Sigmoid colon (tissue), 7 donors: Measurements from ENCODE around the gene FBLN1. TPM values are rescaled to one million over a fixed set of nuclear protein-coding genes. Genes with fewer than 3 reads are reported as not detected.

Source experiments
- DNase-seq: peaks from one replicate; pipeline ENCODE4 v3.0.0-alpha.2; 2019
- H3K27ac ChIP-seq, 4 donors: fragments of 200-600 bp; sonication (generic); one replicate each; pipeline ENCODE4 v1.5.1; 2016 to 2019; ENCODE audit warnings: mild to moderate bottlenecking in 1 of 4
- H3K27me3 ChIP-seq, 3 donors: fragments of 200-600 bp; sonication (generic); one replicate each; pipeline ENCODE4 v1.5.1; 2019; ENCODE audit warnings: mild to moderate bottlenecking in 1 of 3
- H3K36me3 ChIP-seq, 4 donors: fragments of 200-600 bp; sonication (generic); one replicate each; pipeline ENCODE4 v1.5.1; 2016 to 2019
- H3K4me1 ChIP-seq, 4 donors: fragments of 200-600 bp; sonication (generic); one replicate each; pipeline ENCODE4 v1.5.1; 2017 to 2019
- H3K4me3 ChIP-seq, 4 donors: fragments of 200-600 bp; sonication (generic); one replicate each; pipeline ENCODE4 v1.5.1; 2017 to 2019; ENCODE audit warnings: mild to moderate bottlenecking in 2 of 4, moderate library complexity in 1 of 4
- H3K9me3 ChIP-seq, 4 donors: fragments of 200-600 bp in 3 of 4; sonication (generic) in 3 of 4; one replicate each; pipeline versions ENCODE4 v1.5.1 to v1.6.1; 2013 to 2019
- CTCF ChIP-seq, 4 experiments: fragments of 450-650 bp in 3 of 4; fragments of 200-600 bp in 1 of 4; IDR thresholded peaks; one replicate each; pipeline ENCODE4 v1.5.1; 2016 to 2019; ENCODE audit warnings: antibody characterized with exemption in 4 of 4, mild to moderate bottlenecking in 3 of 4, moderate library complexity in 2 of 4
- EP300 ChIP-seq, 4 donors: sonication (generic); formaldehyde crosslinking; IDR thresholded peaks; one replicate each; pipeline ENCODE4 v1.6.1; 2017; ENCODE audit warnings: antibody characterized with exemption in 4 of 4
- POLR2A ChIP-seq, 2 donors: fragments of 450-650 bp; IDR thresholded peaks; one replicate each; pipeline ENCODE4 v1.6.1; 2016; ENCODE audit warnings: antibody characterized with exemption in 2 of 2, mild to moderate bottlenecking in 2 of 2, moderate library complexity in 2 of 2
- POLR2AphosphoS5 ChIP-seq, 4 donors: sonication (generic); formaldehyde crosslinking; IDR thresholded peaks; one replicate each; pipeline ENCODE4 v1.6.1; 2017; ENCODE audit warnings: antibody characterized with exemption in 4 of 4
- WGBS, 2 donors: extraction: QIAGEN DNeasy Blood & Tissue Kit; methylation state at CpG; one replicate each; pipeline ENCODE4 v1.1.7; 2013; 5-methylcytosine and 5-hydroxymethylcytosine counted together
- intact Hi-C: fragments of 100-400 bp; cut with DNase I; formaldehyde crosslinking; loops from one replicate; pipeline ENCODE4 v1.15.1; 2023
- polyA plus RNA-seq, 3 donors: library from polyadenylated mRNA; stranded (reverse); fragments of 200-250 nt; gene quantifications; one replicate each; pipeline ENCODE4 v1.2.3, GENCODE V29; 2013
- total RNA-seq, 4 donors: library from RNA; depleted of rRNA; stranded (reverse); fragments of >200 nt; gene quantifications; one replicate each; pipeline ENCODE4 v1.1.0, GENCODE V29; 2016
- donor health status: healthy with polysubstance abuse.
- donor health status: Bipolar disorder and iron deficiency.
- donor health status: healthy.

Gene FBLN1
- total and polyA plus RNA-seq, 7 donors, result 9.0 to 230 (median 123) TPM

GRCh38 chr22:45483918-45484499 is 18.7 kb upstream of the FBLN1 start:
- intact Hi-C loops, result no loop called here
- 35 to 63% methylated on average over 5 of the region's 5 CpGs for WGBS, 2 donors
- no peaks in the 10 kb centered on the region for H3K4me1 ChIP-seq
- TF ChIP-seq POLR2AphosphoS5 (IDR thresholded peaks at IDR 0.05) (no peak), CTCF (IDR thresholded peaks at IDR 0.05) (no peak), POLR2A (IDR thresholded peaks at IDR 0.05) (no peak), EP300 (IDR thresholded peaks at IDR 0.05) (no peak)
- no peak overlapping the region for H3K4me3 ChIP-seq
- H3K27ac ChIP-seq, result no peak overlapping the region
- DNase-seq, result no peak
- no peaks in the 10 kb centered on the region for H3K27me3 ChIP-seq
- H3K9me3 ChIP-seq, result no peaks in the 10 kb centered on the region
- H3K36me3 ChIP-seq, result no peaks in the 10 kb centered on the region

- H3K27ac ChIP-seq, result no peak overlapping the region
- H3K4me3 ChIP-seq, result no peak overlapping the region
- no peaks in the 10 kb centered on the region for H3K36me3 ChIP-seq
- DNase-seq, result no peak
- intact Hi-C loops, result no loop called here
- TF ChIP-seq POLR2AphosphoS5 (IDR thresholded peaks at IDR 0.05) (no peak), CTCF (IDR thresholded peaks at IDR 0.05) (no peak), POLR2A (IDR thresholded peaks at IDR 0.05) (no peak), EP300 (IDR thresholded peaks at IDR 0.05) (no peak)
- H3K9me3 ChIP-seq, result no peaks in the 10 kb centered on the region
- 79 to 91% methylated on average over 4 of the region's 4 CpGs for WGBS, 2 donors
- H3K27me3 ChIP-seq, result no peaks in the 10 kb centered on the region
- no peaks in the 10 kb centered on the region for H3K4me1 ChIP-seq
These were observed 17.9 kb upstream of the FBLN1 start for GRCh38 chr22:45484742-45485141.

- Histone ChIP-seq H3K27me3 (no peaks in the 10 kb centered on the region), H3K36me3 (no peaks in the 10 kb centered on the region), H3K4me1 (no peaks in the 10 kb centered on the region), H3K4me3 (no peak overlapping the region), H3K27ac (no peak overlapping the region), H3K9me3 (no peaks in the 10 kb centered on the region)
- DNase-seq, result no peak
- TF ChIP-seq CTCF (IDR thresholded peaks at IDR 0.05), result no peak
- 91 to 92% methylated on average over 4 of the region's 4 CpGs for WGBS, 2 donors
- intact Hi-C loops, result no loop called here
These were observed 17.4 kb upstream of the FBLN1 start for GRCh38 chr22:45485261-45485660.

- H3K36me3 ChIP-seq, result no peaks in the 10 kb centered on the region
- H3K4me1 ChIP-seq, result no peaks in the 10 kb centered on the region
- H3K4me3 ChIP-seq, result no peak overlapping the region
- intact Hi-C loops, result no loop called here
- WGBS, 2 donors, result 77 to 87% methylated on average over 4 of the region's 4 CpGs
- no peaks in the 10 kb centered on the region for H3K9me3 ChIP-seq
- DNase-seq, result no peak
- no peak overlapping the region for H3K27ac ChIP-seq
- TF ChIP-seq EP300 (IDR thresholded peaks at IDR 0.05) (no peak), CTCF (IDR thresholded peaks at IDR 0.05) (no peak), POLR2A (IDR thresholded peaks at IDR 0.05) (no peak), POLR2AphosphoS5 (IDR thresholded peaks at IDR 0.05) (no peak)
- H3K27me3 ChIP-seq, result no peaks in the 10 kb centered on the region
These were observed 13.8 kb upstream of the FBLN1 start for GRCh38 chr22:45488764-45489370.

- no peak overlapping the region for H3K4me3 ChIP-seq
- intact Hi-C loops, result no loop called here
- TF ChIP-seq EP300 (IDR thresholded peaks at IDR 0.05), result no peak
- TF ChIP-seq POLR2A (IDR thresholded peaks at IDR 0.05), result no peak
- no peak for TF ChIP-seq POLR2AphosphoS5 (IDR thresholded peaks at IDR 0.05)
- TF ChIP-seq CTCF (IDR thresholded peaks at IDR 0.05), result no peak
- H3K36me3 ChIP-seq, result no peaks in the 10 kb centered on the region
- no peak overlapping the region for H3K27ac ChIP-seq
- DNase-seq, result no peak
- no peaks in the 10 kb centered on the region for H3K9me3 ChIP-seq
- WGBS, 2 donors, result 52 to 74% methylated on average over 3 of the region's 3 CpGs
- H3K4me1 ChIP-seq, result no peaks in the 10 kb centered on the region
- no peaks in the 10 kb centered on the region for H3K27me3 ChIP-seq
These were observed 11.8 kb upstream of the FBLN1 start for GRCh38 chr22:45490836-45491235.
